Naive thymus-derived CD4-positive, alpha-beta T cell (primary cell): Measurements from ENCODE around the gene RPGRIP1L. TPM values are rescaled to one million over a fixed set of nuclear protein-coding genes. Genes with fewer than 3 reads are reported as not detected.

Experiments
- ATAC-seq: fragments of 150-1000 bp; cut with Tn5 transposase; 2 replicates; pipeline ENCODE4 v1.10.0; 2021; ENCODE audit warnings: mild to moderate bottlenecking, moderate library complexity
- CTCF ChIA-PET: fragments of 350-600 bp; sonication (Branson Sonifier 250); formaldehyde crosslinking; loops from one replicate; lab custom pipeline; 2021; ENCODE audit warnings: antibody characterized with exemption; lab: Charles Lee
- POLR2A ChIA-PET: fragments of 350-600 bp; sonication (Branson Sonifier 250); formaldehyde crosslinking; loops from one replicate; lab custom pipeline; 2021; ENCODE audit warnings: antibody characterized with exemption, inconsistent platforms; lab: Charles Lee
- DNase-seq, 9 donors: peaks; one replicate each; pipeline versions ENCODE4 v3.0.0 to v3.0.0-alpha.2; 2020 to 2022; ENCODE audit warnings: mixed read lengths in 1 of 9
- H3K27ac ChIP-seq: one replicate; pipeline ENCODE4 v1.7.0; 2013; ENCODE audit warnings: mild to moderate bottlenecking, low read depth, low read length, moderate library complexity
- H3K27me3 ChIP-seq, 2 donors: one replicate each; pipeline ENCODE4 v1.7.0; 2013; ENCODE audit warnings: low read length in 2 of 2, mild to moderate bottlenecking in 2 of 2, moderate library complexity in 2 of 2; ENCODE audit not compliant: control insufficient read depth in 2 of 2, insufficient read depth in 2 of 2
- H3K36me3 ChIP-seq, 3 experiments: 1 replicate in 2 of 3; 2 replicates in 1 of 3; pipeline ENCODE4 v1.7.0; 2013; ENCODE audit warnings: low read length in 3 of 3, mild to moderate bottlenecking in 3 of 3, moderate library complexity in 1 of 3; ENCODE audit not compliant: insufficient read depth in 3 of 3, control insufficient read depth in 2 of 3
- H3K4me1 ChIP-seq, 2 donors: one replicate each; pipeline ENCODE4 v1.7.0; 2013; ENCODE audit warnings: low read length in 2 of 2, mild to moderate bottlenecking in 2 of 2, moderate library complexity in 1 of 2; ENCODE audit not compliant: control insufficient read depth in 2 of 2, insufficient read depth in 2 of 2
- H3K4me3 ChIP-seq: 2 replicates; pipeline ENCODE4 v1.7.0; 2013; ENCODE audit warnings: mild to moderate bottlenecking, low read length
- H3K9me3 ChIP-seq, 3 experiments: 1 replicate in 2 of 3; 2 replicates in 1 of 3; pipeline ENCODE4 v1.7.0; 2013; ENCODE audit warnings: low read length in 3 of 3; ENCODE audit not compliant: control insufficient read depth in 2 of 3
- H3K27ac Mint-ChIP-seq, 9 donors: one replicate each; pipeline ENCODE4 v1.8.0; 2020 to 2022; ENCODE audit warnings: mixed read lengths in 9 of 9, mild to moderate bottlenecking in 8 of 9, moderate library complexity in 5 of 9, inconsistent platforms in 2 of 9
- H3K27me3 Mint-ChIP-seq, 5 donors: one replicate each; pipeline ENCODE4 v1.8.0; 2021 to 2022; ENCODE audit warnings: mixed read lengths in 5 of 5, mild to moderate bottlenecking in 1 of 5
- H3K36me3 Mint-ChIP-seq, 5 donors: one replicate each; pipeline ENCODE4 v1.8.0; 2020 to 2022; ENCODE audit warnings: mixed read lengths in 5 of 5, mild to moderate bottlenecking in 3 of 5, inconsistent platforms in 1 of 5
- H3K4me1 Mint-ChIP-seq, 7 donors: one replicate each; pipeline ENCODE4 v1.8.0; 2020 to 2022; ENCODE audit warnings: mixed read lengths in 7 of 7, mild to moderate bottlenecking in 3 of 7, inconsistent platforms in 1 of 7
- H3K4me3 Mint-ChIP-seq, 10 donors: one replicate each; pipeline ENCODE4 v1.8.0; 2020 to 2022; ENCODE audit warnings: mild to moderate bottlenecking in 10 of 10, mixed read lengths in 10 of 10, moderate library complexity in 6 of 10, inconsistent platforms in 2 of 10
- H3K9me3 Mint-ChIP-seq, 11 donors: one replicate each; pipeline ENCODE4 v1.8.0; 2020 to 2022; ENCODE audit warnings: mixed read lengths in 11 of 11, mild to moderate bottlenecking in 4 of 11, inconsistent platforms in 1 of 11, moderate library complexity in 1 of 11
- intact Hi-C, 2 donors: fragments of 100-400 bp; cut with micrococcal nuclease; formaldehyde crosslinking; loops; one replicate each; pipeline ENCODE4 v1.15.1; 2023
- polyA plus RNA-seq, 2 donors: library from polyadenylated mRNA; unstranded; fragments of 300-500 nt; fragmentation: Illumina TruSeq; gene quantifications; one replicate each; pipeline ENCODE4 v1.2.3, GENCODE V29; 2021
- total RNA-seq, 6 experiments: library from RNA in 5 of 6; stranded (reverse) in 5 of 6; gene quantifications; 1 replicate in 5 of 6; 2 replicates in 1 of 6; pipeline ENCODE4 v1.2.3 and lab custom pipeline; 2021 to 2026

The RPGRIP1L gene
- total and polyA plus RNA-seq, 7 experiments from 2014 or later = 1.8 to 6.1 (median 3.4) TPM

DNA sequence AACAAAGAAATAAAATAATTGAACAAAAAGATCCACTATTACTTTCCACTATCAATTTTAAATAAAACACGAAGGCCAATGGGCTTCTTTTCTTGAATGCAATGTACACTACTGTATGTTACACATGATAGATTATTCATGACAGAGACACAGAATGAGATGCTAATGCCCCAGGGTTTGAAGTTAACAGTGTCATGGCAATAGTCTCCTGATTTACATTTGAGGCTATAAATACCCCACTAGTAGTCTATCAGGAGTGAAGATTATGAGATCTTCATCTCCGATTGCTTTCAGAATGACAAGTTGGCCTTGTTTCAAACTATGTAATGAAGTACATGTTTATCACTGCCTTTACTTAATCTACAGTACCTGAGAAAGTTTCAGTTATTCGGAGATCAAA lies 84.4 kb downstream of the RPGRIP1L start:
- no peaks in the 10 kb centered on the region for H3K4me1 ChIP-seq
- no peak overlapping the region for H3K4me3 Mint-ChIP-seq
- no peaks in the 10 kb centered on the region for H3K27me3 Mint-ChIP-seq
- ATAC-seq (no peak), DNase-seq (no peak)
- H3K4me3 ChIP-seq = no peak overlapping the region
- peaks cover 0 to 2% (median 0%) of the 10 kb centered on the region in 11 donors for H3K9me3 Mint-ChIP-seq
- POLR2A ChIA-PET = no interaction called here
- intact Hi-C loops = no loop called here
- H3K4me1 Mint-ChIP-seq = no peaks in the 10 kb centered on the region
- no peaks in the 10 kb centered on the region for H3K9me3 ChIP-seq
- H3K36me3 ChIP-seq = no peaks in the 10 kb centered on the region
- no peak overlapping the region for H3K27ac ChIP-seq
- H3K27me3 ChIP-seq = no peaks in the 10 kb centered on the region
- CTCF ChIA-PET = no interaction called here
- peaks cover 0 to 17% (median 5%) of the 10 kb centered on the region in 5 donors for H3K36me3 Mint-ChIP-seq
- H3K27ac Mint-ChIP-seq = no peak overlapping the region

DNA sequence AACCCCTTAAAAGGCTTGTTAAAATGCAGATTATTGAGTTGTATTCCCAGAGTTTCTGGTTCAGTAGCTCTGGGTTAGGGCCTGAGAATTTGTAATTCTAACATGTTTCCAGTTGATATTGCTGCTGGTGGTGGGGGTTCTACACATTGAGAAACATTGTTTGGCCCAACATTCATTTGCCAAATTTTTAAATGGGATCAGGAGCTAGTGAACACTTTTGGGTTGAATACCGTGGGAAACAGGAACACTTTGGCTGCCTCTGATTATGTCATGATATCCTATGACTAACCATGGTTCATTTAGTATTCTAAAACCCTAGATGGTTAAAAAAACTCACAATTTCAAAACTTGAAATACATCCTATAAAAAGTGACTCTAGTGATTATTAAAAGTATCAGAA lies 89.3 kb downstream of the RPGRIP1L start:
- no peak overlapping the region for H3K4me3 Mint-ChIP-seq
- Histone ChIP-seq H3K27me3 (no peaks in the 10 kb centered on the region), H3K9me3 (no peaks in the 10 kb centered on the region), H3K27ac (no peak overlapping the region), H3K36me3 (no peaks in the 10 kb centered on the region), H3K4me1 (no peaks in the 10 kb centered on the region), H3K4me3 (no peak overlapping the region)
- H3K4me1 Mint-ChIP-seq = no peaks in the 10 kb centered on the region
- ChIA-PET CTCF (interaction anchor here (0.7 kb wide), 1 partner anchor 117 kb away, joined by 3 read pairs; no protein-coding TSS in a partner anchor), POLR2A (no interaction called here)
- no peak overlapping the region for H3K27ac Mint-ChIP-seq
- no peaks in the 10 kb centered on the region for H3K27me3 Mint-ChIP-seq
- intact Hi-C loops = no loop called here
- DNase-seq = no peak
- ATAC-seq = no peak
- no peaks in the 10 kb centered on the region for H3K9me3 Mint-ChIP-seq
- peaks cover 0 to 15% (median 5%) of the 10 kb centered on the region in 5 donors for H3K36me3 Mint-ChIP-seq

DNA sequence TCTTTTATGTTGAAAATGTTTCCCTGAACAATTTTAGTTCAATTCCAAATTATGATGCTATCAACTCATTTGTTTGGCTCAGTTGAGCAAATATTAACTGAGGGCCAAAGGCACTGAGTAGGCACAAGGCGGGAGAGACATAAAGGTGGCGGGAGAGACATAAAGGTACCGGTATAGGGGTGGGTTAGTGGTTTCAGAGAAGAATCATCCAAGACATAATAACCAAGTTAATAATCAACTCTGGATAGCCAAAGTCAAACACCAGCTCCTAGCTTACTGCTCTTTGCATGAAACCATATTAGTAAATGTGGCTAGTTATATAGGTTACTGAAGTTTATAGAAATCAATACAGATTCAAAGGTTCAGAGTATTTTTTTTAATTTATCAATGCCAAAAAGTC lies 91.7 kb downstream of the RPGRIP1L start:
- no peaks in the 10 kb centered on the region for H3K36me3 ChIP-seq
- no peaks in the 10 kb centered on the region for H3K9me3 ChIP-seq
- H3K27ac ChIP-seq = no peak overlapping the region
- H3K4me3 ChIP-seq = no peak overlapping the region
- no peak overlapping the region for H3K27ac Mint-ChIP-seq
- no peaks in the 10 kb centered on the region for H3K27me3 ChIP-seq
- DNase-seq = no peak
- POLR2A ChIA-PET = no interaction called here
- H3K36me3 Mint-ChIP-seq = peaks cover 0 to 8% (median 0%) of the 10 kb centered on the region in 5 donors
- CTCF ChIA-PET = no interaction called here
- H3K27me3 Mint-ChIP-seq = no peaks in the 10 kb centered on the region
- no peak for ATAC-seq
- intact Hi-C loops = no loop called here
- no peak overlapping the region for H3K4me3 Mint-ChIP-seq
- H3K9me3 Mint-ChIP-seq = no peaks in the 10 kb centered on the region
- H3K4me1 Mint-ChIP-seq = peaks cover 0 to 4% (median 0%) of the 10 kb centered on the region in 7 donors
- H3K4me1 ChIP-seq = no peaks in the 10 kb centered on the region

DNA sequence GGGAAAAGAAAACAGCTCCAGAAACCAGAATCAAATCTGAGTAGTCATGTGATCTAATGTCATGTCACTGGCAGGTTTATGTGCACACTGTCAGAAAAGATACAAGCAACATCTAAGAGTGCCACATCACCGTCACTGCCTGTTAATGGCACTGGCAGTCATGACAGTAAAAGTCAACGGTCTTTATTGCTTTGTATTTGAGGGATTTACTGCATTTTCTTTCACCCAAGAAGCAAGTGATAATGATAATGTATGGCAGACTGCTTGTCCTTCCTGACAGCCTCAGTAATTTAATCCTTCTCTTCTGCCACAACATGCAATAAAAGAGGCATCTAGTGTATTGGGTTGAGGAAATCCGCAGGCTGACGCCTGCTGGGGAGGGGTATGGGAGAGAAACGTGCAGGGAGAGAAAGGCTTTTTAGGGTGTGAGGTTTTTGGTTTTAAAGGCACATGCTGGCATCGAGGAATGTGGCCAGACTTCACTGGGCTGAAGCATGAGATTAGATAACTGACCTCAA lies 92.4 kb downstream of the RPGRIP1L start:
- peaks cover 0 to 4% (median 0%) of the 10 kb centered on the region in 7 donors for H3K4me1 Mint-ChIP-seq
- no peaks in the 10 kb centered on the region for H3K36me3 ChIP-seq
- H3K9me3 ChIP-seq = no peaks in the 10 kb centered on the region
- POLR2A ChIA-PET = no interaction called here
- no peak for ATAC-seq
- no peaks in the 10 kb centered on the region for H3K4me1 ChIP-seq
- no peak overlapping the region for H3K27ac ChIP-seq
- H3K27ac Mint-ChIP-seq = no peak overlapping the region
- H3K27me3 Mint-ChIP-seq = no peaks in the 10 kb centered on the region
- no peak for DNase-seq
- peaks cover 0 to 3% (median 0%) of the 10 kb centered on the region in 5 donors for H3K36me3 Mint-ChIP-seq
- H3K27me3 ChIP-seq = no peaks in the 10 kb centered on the region
- CTCF ChIA-PET = no interaction called here
- H3K9me3 Mint-ChIP-seq = no peaks in the 10 kb centered on the region
- intact Hi-C loops = no loop called here
- no peak overlapping the region for H3K4me3 ChIP-seq
- H3K4me3 Mint-ChIP-seq = no peak overlapping the region

DNA sequence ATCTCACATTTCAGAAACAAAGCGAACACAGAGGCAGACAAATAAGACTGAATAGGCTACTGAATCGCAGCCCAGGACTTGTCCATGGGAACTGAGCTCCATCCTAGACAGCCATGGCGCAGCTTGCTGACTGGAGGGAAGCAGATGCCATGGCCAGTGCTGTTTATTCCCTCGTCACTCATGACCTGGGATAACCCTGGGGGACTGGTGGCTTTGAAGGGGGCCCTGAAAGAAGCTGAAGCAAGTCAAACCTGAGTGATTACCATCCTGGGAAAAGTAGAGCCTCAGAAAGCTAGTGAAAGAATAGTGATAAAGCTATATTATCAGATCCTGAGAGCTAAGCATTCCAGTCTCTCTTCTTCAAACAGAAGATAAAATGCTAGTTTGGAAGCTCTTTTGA lies 94.1 kb downstream of the RPGRIP1L start:
- no peak for ATAC-seq
- intact Hi-C loops = no loop called here
- H3K36me3 ChIP-seq = no peaks in the 10 kb centered on the region
- no peaks in the 10 kb centered on the region for H3K9me3 Mint-ChIP-seq
- H3K27ac ChIP-seq = no peak overlapping the region
- no peaks in the 10 kb centered on the region for H3K4me1 ChIP-seq
- H3K27me3 ChIP-seq = no peaks in the 10 kb centered on the region
- peaks cover 0 to 4% (median 0%) of the 10 kb centered on the region in 7 donors for H3K4me1 Mint-ChIP-seq
- H3K27me3 Mint-ChIP-seq = no peaks in the 10 kb centered on the region
- DNase-seq = no peak
- H3K4me3 Mint-ChIP-seq = no peak overlapping the region
- H3K27ac Mint-ChIP-seq = no peak overlapping the region
- H3K9me3 ChIP-seq = no peaks in the 10 kb centered on the region
- H3K4me3 ChIP-seq = no peak overlapping the region
- POLR2A ChIA-PET = no interaction called here
- CTCF ChIA-PET = no interaction called here
- H3K36me3 Mint-ChIP-seq = peaks cover 0 to 15% (median 2%) of the 10 kb centered on the region in 5 donors

DNA sequence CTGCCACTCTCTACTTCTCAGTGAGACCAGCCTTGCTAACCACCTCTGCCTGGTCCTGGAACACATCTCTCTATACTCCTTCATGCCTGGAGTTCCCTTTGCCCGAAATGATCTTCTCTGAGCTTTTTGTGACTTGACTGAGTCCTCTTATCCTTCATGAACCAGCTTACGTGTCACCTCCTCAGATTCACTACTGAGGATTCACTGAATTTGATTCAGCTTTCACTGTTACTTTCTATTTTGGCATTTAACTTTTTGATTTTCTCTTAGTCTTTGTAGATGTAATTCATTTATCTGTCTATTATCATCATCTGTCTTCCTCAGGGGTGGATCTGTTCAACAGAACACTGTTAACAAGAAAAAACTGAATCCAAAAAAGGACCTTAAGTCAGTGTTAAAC lies 95.6 kb downstream of the RPGRIP1L start:
- Histone ChIP-seq H3K27ac (no peak overlapping the region), H3K4me1 (no peaks in the 10 kb centered on the region), H3K36me3 (no peaks in the 10 kb centered on the region), H3K4me3 (no peak overlapping the region), H3K27me3 (no peaks in the 10 kb centered on the region), H3K9me3 (no peaks in the 10 kb centered on the region)
- no peaks in the 10 kb centered on the region for H3K27me3 Mint-ChIP-seq
- ChIA-PET CTCF (no interaction called here), POLR2A (interaction anchor here (0.6 kb wide), 1 partner anchor 474 kb away, joined by 3 read pairs; no protein-coding TSS in a partner anchor)
- H3K4me1 Mint-ChIP-seq = peaks cover 0 to 4% (median 0%) of the 10 kb centered on the region in 7 donors
- H3K4me3 Mint-ChIP-seq = no peak overlapping the region
- H3K9me3 Mint-ChIP-seq = no peaks in the 10 kb centered on the region
- H3K36me3 Mint-ChIP-seq = peaks cover 0 to 26% (median 6%) of the 10 kb centered on the region in 5 donors
- H3K27ac Mint-ChIP-seq = no peak overlapping the region
- ATAC-seq (no peak), DNase-seq (no peak)
- intact Hi-C loops = no loop called here

DNA sequence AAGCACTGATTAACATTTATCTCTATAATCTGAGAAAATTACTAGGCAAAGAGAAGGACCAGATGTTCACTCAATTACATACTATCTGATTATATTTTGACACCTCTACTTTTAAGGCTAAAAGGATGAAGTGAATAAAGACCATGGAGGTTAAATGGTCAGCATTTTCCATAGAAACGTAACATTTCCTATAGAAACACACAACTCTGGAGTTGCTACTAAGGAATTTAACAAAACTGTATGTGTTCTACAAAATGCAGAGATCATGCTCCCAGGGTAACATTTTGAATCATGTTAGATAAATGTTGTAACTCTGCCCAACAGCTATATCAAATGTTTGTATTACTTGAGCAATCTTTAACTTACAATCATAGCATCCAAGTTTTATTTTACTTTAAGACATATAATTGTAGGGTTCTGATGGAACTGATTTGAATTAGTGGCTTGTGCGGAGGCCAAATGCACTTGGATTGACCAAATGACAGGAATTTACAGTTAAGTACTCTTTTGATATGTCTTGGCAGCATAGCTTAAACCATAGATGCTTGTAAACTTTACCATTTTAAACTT lies 97.7 kb downstream of the RPGRIP1L start:
- DNase-seq (no peak), ATAC-seq (no peak)
- H3K9me3 ChIP-seq = no peaks in the 10 kb centered on the region
- intact Hi-C loops = no loop called here
- H3K27me3 Mint-ChIP-seq = no peaks in the 10 kb centered on the region
- H3K4me1 ChIP-seq = no peaks in the 10 kb centered on the region
- no peaks in the 10 kb centered on the region for H3K9me3 Mint-ChIP-seq
- ChIA-PET POLR2A (no interaction called here), CTCF (no interaction called here)
- H3K4me1 Mint-ChIP-seq = peaks cover 0 to 4% (median 0%) of the 10 kb centered on the region in 7 donors
- peaks cover 0 to 30% (median 19%) of the 10 kb centered on the region in 5 donors for H3K36me3 Mint-ChIP-seq
- no peaks in the 10 kb centered on the region for H3K27me3 ChIP-seq
- H3K36me3 ChIP-seq = no peaks in the 10 kb centered on the region
- H3K4me3 ChIP-seq = no peak overlapping the region
- no peak overlapping the region for H3K27ac ChIP-seq
- no peak overlapping the region for H3K27ac Mint-ChIP-seq
- H3K4me3 Mint-ChIP-seq = no peak overlapping the region
